Stimulated activated CD4-positive, alpha-beta T cell treated with anti-CD3 and anti-CD28 coated beads, Interleukin-4, amount 100 ng/mL, for 48 hours (primary cell): ENCODE results near the gene SLC5A6.
A peak's percentile ranks its signal among the peaks of the same experiment; 100 is the strongest.

Source experiments
- DNase-seq, 2 donors: peaks; one replicate each; pipeline ENCODE4 v3.0.0-alpha.2; 2020; ENCODE audit warnings: low read depth in 2 of 2

Gene SLC5A6

GRCh38 chr2:27236626-27237025 lies 24.6 kb upstream of the SLC5A6 start:
- no peak for DNase-seq

GRCh38 chr2:27236136-27236535 lies 24.1 kb upstream of the SLC5A6 start:
- no peak for DNase-seq

- DNase-seq = no peak
Observed at GRCh38 chr2:27233341-27233740, 21.3 kb upstream of the SLC5A6 start.

- no peak for DNase-seq
Observed at GRCh38 chr2:27231921-27232320, 19.9 kb upstream of the SLC5A6 start.

GRCh38 chr2:27227501-27227900 lies 15.4 kb upstream of the SLC5A6 start:
- no peak for DNase-seq

GRCh38 chr2:27225526-27225925 lies 13.5 kb upstream of the SLC5A6 start:
- DNase-seq = no peak

GRCh38 chr2:27223416-27223815 lies 11.3 kb upstream of the SLC5A6 start:
- DNase-seq = no peak

- DNase-seq = no peak
Observed at GRCh38 chr2:27222407-27222806, 10.3 kb upstream of the SLC5A6 start.

GRCh38 chr2:27221166-27221565 lies 9.1 kb upstream of the SLC5A6 start:
- DNase-seq = no peak

- DNase-seq = no peak
Observed at GRCh38 chr2:27220091-27220490, 8.0 kb upstream of the SLC5A6 start.

GRCh38 chr2:27219091-27219490 lies 7.0 kb upstream of the SLC5A6 start:
- no peak for DNase-seq

- DNase-seq = no peak
Observed at GRCh38 chr2:27218614-27219013, 6.5 kb upstream of the SLC5A6 start.

GRCh38 chr2:27217173-27218121 lies 5.4 kb upstream of the SLC5A6 start, which contains the start of gene CAD:
CAD (plus strand) TSS chr2:27217369; CDS start chr2:27217552, 183 bp downstream.
- peak; percentile 88 to 90 for DNase-seq

GRCh38 chr2:27216416-27217137 lies 4.5 kb upstream of the SLC5A6 start:
- DNase-seq = no peak

GRCh38 chr2:27214941-27215340 lies 2.9 kb upstream of the SLC5A6 start:
- DNase-seq = no peak

GRCh38 chr2:27212626-27213471 lies 781 bp upstream of the SLC5A6 start:
- peak in 1 of 2 donors; percentile 24 for DNase-seq

- no peak for DNase-seq
Observed at GRCh38 chr2:27211241-27211942, 676 bp downstream of the SLC5A6 start.

GRCh38 chr2:27209621-27210401 lies 2.3 kb downstream of the SLC5A6 start:
- DNase-seq = no peak

GRCh38 chr2:27208486-27209050 lies 3.5 kb downstream of the SLC5A6 start:
- DNase-seq = no peak

GRCh38 chr2:27206346-27206745 lies 5.7 kb downstream of the SLC5A6 start:
- DNase-seq = no peak
